Keratinocyte (primary cell): Measurements from ENCODE around the gene DNM1.

ENCODE experiments used
- CTCF ChIP-seq, 3 experiments: IDR thresholded peaks in 1 of 3; conservative IDR thresholded peaks in 1 of 3; optimal IDR thresholded peaks in 1 of 3; 2 replicates in 2 of 3; 3 replicates in 1 of 3; pipeline versions ENCODE3 to v1.5.1; 2011; ENCODE audit warnings: low read length in 3 of 3, mild to moderate bottlenecking in 3 of 3, moderate library complexity in 2 of 3, control low read depth in 1 of 3, inconsistent platforms in 1 of 3; ENCODE audit not compliant: insufficient read depth in 2 of 3; ENCODE audit errors: extremely low read depth in 1 of 3
- EZH2 ChIP-seq: IDR thresholded peaks from one replicate; pipeline ENCODE4 v1.6.1; 2012; ENCODE audit warnings: inconsistent platforms, mild to moderate bottlenecking, low read length, moderate library complexity

DNA sequence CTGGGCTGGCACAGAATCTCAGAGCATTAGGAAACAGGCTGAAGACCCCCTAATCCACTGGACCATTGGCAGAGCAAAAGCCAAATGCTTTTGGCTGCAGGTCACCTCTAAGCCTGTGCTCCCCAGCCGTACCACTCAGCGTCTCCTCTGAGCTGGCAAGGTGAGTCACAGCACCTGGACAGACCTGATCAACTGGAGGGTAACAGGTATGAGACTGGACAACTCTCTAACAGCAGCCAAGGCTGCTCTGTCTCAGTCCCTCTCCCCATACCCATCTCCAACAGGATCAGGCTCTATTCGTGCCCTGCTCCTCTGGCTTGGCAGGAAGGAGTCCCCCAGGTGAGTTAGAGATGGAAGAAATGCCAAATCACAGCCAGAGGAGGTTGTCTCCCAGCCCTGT lies 67.9 kb downstream of the DNM1 start:
- TF ChIP-seq EZH2 (no peak), CTCF (optimal IDR thresholded peaks at IDR 0.05 in 1 of 3, IDR thresholded peaks at IDR 0.05 in 1 of 3, conservative IDR thresholded peaks at IDR 0.05 in 1 of 3; ENCODE audit: extremely low read depth in 1 of 3, insufficient read depth in 2 of 3, low read length in 3 of 3) (no peak)
